ENCODE measurements around the gene NPHS1. TPM values are rescaled to one million over a fixed set of nuclear protein-coding genes. Genes with fewer than 3 reads are reported as not detected.

NPHS1 gene
- total RNA-seq, 2 donors from 2014 or later, result 14.0 to 33.6 TPM

DNA sequence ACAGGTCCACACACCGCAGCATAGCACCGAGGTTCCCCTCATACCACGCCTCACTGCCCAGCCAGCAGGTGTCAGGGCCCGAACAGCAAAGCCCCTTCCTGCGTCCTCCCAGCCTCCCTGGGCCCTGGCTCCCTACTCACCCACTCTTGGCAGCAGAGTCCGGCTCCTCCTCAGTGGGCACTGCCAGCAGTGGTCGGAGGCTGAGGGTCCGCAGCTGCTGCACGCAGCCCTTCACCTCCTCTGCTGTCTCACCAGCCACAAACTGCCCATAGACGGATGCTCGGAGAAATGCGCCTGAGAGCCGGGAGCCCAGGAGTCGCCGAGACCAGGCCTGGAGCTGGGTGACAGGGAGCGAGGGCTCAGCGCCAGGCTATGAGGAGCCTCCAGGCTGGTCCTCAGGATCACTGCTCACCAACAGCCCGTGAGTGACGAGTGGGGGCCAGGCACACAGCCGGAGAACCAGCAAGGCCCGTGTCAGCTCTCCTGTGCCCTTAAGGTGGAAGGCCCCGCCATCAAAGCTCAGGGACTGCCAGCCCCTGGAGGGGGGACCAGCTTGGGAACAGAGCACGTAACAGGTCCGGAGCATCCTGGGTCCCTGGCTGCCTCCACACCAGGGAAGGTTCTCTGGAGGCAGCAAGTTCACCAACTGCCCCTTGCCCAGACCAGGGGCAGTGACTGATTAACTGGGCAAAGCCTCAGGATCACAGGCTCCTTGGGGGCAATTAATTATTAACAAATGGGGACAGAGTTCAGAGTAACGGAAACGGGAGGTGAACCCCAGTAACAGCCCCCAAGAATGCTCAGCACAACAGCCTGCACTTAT lies 39.9 kb downstream of the NPHS1 start, which contains the start of gene PRODH2:
Gene PRODH2, minus strand, starts transcription at position 626 of the 823 bp plus-strand sequence. Its CDS starts 40 bp downstream, at position 586.
- H3K4me1 ChIP-seq, result peaks cover 8% of the 10 kb centered on the region
- no peaks in the 10 kb centered on the region for H3K36me3 ChIP-seq (replicated peaks in 1 of 2; ENCODE audit: insufficient read depth in 1 of 2, low read depth in 2 of 2)
- DNase-seq, result no peak
- no peak within 1 kb of the TSS for H3K4me3 ChIP-seq
- 27 to 65% methylated on average over 4 to 26 of the region's 26 CpGs for WGBS, 2 donors
- no peak within 1 kb of the TSS for H3K27ac ChIP-seq
- TF ChIP-seq POLR2A (IDR thresholded peaks at IDR 0.05) (no peak), CTCF (IDR thresholded peaks at IDR 0.05) (no peak)
- no peaks in the 10 kb centered on the region for H3K27me3 ChIP-seq
- no peaks in the 10 kb centered on the region for H3K9me3 ChIP-seq
- ATAC-seq, result no peak
- intact Hi-C loops (cut with DNase I), result no loop called here

DNA sequence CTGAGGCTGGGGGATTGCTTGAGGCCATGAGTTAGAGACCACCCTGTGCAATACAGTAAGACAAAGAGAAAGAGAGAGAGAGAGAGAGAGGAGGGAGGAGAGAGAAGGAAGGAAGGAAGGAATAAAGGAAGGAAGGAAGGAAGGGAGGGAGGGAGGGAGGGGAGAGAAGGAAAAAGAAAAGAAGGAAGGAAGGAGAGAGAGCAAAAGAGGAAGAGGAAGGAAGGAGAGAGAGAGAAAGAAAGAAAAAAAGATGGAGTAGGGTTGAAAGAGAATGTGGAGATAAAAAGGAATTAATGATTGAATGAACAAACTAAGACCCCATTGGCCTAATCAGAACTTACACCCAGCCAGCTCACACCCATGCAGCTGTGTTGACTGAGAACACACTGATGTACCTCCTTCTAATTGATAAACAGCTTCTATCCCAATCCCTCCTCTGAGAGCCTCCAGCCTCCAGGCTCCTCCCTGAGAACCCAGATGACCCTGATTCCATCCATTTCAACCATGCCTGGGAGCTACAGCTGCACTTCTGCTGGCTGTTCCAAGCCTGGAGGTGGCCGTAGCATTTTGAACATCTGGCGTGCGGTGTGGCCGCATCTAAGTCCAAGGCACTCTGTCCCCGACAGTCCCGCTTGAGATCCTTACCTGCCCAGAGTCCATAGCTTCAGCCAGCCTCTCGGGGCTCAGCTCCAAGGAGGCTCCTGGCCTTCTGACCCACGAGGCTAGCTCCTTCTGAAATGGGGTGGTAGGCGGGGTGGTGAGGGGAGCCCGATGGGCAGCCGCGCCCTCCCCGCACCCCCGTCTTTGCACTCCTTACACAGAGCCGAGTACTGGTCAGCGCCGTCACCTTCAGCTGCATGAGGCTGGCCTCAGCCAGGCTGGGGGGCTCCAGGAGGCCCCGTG lies 40.7 kb downstream of the NPHS1 start:
- H3K4me3 ChIP-seq, result no peak overlapping the region
- H3K27ac ChIP-seq, result no peak overlapping the region
- H3K36me3 ChIP-seq (replicated peaks in 1 of 2; ENCODE audit: insufficient read depth in 1 of 2, low read depth in 2 of 2), result no peaks in the 10 kb centered on the region
- DNase-seq (no peak), ATAC-seq (no peak)
- no peaks in the 10 kb centered on the region for H3K27me3 ChIP-seq
- TF ChIP-seq POLR2A (IDR thresholded peaks at IDR 0.05) (no peak), CTCF (IDR thresholded peaks at IDR 0.05) (no peak)
- peaks cover 8% of the 10 kb centered on the region for H3K4me1 ChIP-seq
- intact Hi-C loops (cut with DNase I), result no loop called here
- H3K9me3 ChIP-seq, result no peaks in the 10 kb centered on the region
- 87 to 89% methylated on average over 18 of the region's 18 CpGs for WGBS, 2 donors

DNA sequence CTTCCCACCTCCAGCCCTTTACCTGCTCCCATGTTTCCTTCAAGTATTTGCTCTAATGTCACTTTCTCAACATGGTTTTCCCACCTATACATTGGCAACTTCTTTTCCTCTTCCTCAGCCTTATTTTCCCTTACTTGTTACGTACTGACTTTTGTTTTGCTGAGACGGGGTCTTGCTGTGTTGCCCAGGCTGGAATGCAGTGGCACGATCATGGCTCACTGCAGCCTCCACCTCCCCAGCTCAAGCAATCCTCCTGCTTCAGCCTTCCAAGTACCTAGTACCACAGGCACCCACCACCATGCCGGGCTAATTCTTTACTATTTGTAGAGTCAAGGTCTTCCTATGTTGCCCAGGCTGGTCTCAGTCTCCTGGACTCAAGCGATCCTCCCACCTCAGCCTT lies 44.7 kb downstream of the NPHS1 start:
- TF ChIP-seq CTCF (IDR thresholded peaks at IDR 0.05) (no peak), POLR2A (IDR thresholded peaks at IDR 0.05) (no peak)
- H3K4me3 ChIP-seq, result no peak overlapping the region
- H3K36me3 ChIP-seq (replicated peaks in 1 of 2; ENCODE audit: insufficient read depth in 1 of 2, low read depth in 2 of 2), result no peaks in the 10 kb centered on the region
- no peaks in the 10 kb centered on the region for H3K9me3 ChIP-seq
- 88 to 98% methylated on average over 5 of the region's 5 CpGs for WGBS, 2 donors
- intact Hi-C loops (cut with DNase I), result no loop called here
- no peak for ATAC-seq
- H3K27me3 ChIP-seq, result no peaks in the 10 kb centered on the region
- H3K4me1 ChIP-seq, result peaks cover 5% of the 10 kb centered on the region
- DNase-seq, result no peak
- no peak overlapping the region for H3K27ac ChIP-seq

- no peak overlapping the region for H3K4me3 ChIP-seq
- H3K27me3 ChIP-seq, result no peaks in the 10 kb centered on the region
- intact Hi-C loops (cut with DNase I), result no loop called here
- DNase-seq (no peak), ATAC-seq (no peak)
- H3K36me3 ChIP-seq (replicated peaks in 1 of 2; ENCODE audit: insufficient read depth in 1 of 2, low read depth in 2 of 2), result no peaks in the 10 kb centered on the region
- no peak overlapping the region for H3K27ac ChIP-seq
- no peaks in the 10 kb centered on the region for H3K4me1 ChIP-seq
- no peaks in the 10 kb centered on the region for H3K9me3 ChIP-seq
- WGBS, 2 donors, result 92 to 100% methylated on average over 3 to 17 of the region's 18 CpGs
- TF ChIP-seq POLR2A (IDR thresholded peaks at IDR 0.05), result no peak
- TF ChIP-seq CTCF (IDR thresholded peaks at IDR 0.05), result no peak
Observed at GRCh38 chr19:35806597-35806996, 45.7 kb downstream of the NPHS1 start.
